Choroid plexus epithelial cell (primary cell): ENCODE results near the gene CCDC54.

Experiments used
- DNase-seq: peaks from one replicate; pipeline ENCODE4 v3.0.0-alpha.2; 2010; ENCODE audit warnings: low read depth
- H3K4me3 ChIP-seq: 2 replicates; pipeline ENCODE4 v1.5.1; 2011; ENCODE audit warnings: low read depth, mild to moderate bottlenecking, control low read depth, low read length, moderate library complexity
- TF ChIP-seq, protein P1 (sequence below): conservative IDR thresholded peaks from 2 replicates; pipeline ENCODE4 v1.5.1; 2011; ENCODE audit warnings: low read depth, mild to moderate bottlenecking, control low read depth, inconsistent platforms, low read length, moderate library complexity

CCDC54 gene

DNA sequence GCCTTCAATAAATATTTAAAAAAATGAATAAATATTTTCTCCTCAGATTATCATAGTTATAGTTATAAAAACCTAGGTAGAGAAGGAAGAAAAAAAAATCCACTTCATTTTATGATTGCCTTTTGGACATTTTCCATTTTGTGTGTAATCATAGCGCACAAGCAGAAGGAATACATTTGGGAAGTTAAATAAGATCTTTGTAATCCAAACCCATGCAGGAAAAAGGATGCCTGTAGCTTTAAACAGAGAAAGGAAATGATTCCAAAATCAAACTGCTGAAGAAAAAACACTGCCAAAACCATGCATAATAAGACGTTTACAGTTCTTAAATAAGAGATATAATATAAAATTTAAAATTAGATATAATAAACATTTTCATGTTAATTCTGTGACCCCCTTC is 7.4 kb upstream of the CCDC54 start:
- no peak overlapping the region for H3K4me3 ChIP-seq
- DNase-seq: no peak
- TF ChIP-seq, protein P1, sequence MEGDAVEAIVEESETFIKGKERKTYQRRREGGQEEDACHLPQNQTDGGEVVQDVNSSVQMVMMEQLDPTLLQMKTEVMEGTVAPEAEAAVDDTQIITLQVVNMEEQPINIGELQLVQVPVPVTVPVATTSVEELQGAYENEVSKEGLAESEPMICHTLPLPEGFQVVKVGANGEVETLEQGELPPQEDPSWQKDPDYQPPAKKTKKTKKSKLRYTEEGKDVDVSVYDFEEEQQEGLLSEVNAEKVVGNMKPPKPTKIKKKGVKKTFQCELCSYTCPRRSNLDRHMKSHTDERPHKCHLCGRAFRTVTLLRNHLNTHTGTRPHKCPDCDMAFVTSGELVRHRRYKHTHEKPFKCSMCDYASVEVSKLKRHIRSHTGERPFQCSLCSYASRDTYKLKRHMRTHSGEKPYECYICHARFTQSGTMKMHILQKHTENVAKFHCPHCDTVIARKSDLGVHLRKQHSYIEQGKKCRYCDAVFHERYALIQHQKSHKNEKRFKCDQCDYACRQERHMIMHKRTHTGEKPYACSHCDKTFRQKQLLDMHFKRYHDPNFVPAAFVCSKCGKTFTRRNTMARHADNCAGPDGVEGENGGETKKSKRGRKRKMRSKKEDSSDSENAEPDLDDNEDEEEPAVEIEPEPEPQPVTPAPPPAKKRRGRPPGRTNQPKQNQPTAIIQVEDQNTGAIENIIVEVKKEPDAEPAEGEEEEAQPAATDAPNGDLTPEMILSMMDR: no peak

DNA sequence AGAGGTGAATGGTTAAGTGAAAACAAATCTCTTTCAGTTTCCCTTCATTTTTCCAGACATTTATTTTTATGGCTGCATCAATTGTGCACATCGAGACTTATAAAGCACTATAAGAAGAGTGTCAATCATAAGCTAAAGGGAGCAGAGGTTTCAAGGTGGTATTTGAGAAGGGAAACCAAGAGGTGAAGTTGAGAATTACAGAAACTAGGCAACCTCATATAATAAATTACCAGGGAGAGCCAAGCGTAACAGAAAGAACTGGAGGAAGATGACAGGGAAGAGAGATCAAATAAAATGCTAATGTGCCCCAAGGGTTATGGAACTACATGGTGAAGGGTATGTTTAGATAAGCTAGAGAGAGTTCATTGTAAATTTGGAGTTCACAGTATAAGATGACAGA is 6.3 kb upstream of the CCDC54 start:
- DNase-seq: no peak
- no peak overlapping the region for H3K4me3 ChIP-seq
- TF ChIP-seq, protein P1: no peak

DNA sequence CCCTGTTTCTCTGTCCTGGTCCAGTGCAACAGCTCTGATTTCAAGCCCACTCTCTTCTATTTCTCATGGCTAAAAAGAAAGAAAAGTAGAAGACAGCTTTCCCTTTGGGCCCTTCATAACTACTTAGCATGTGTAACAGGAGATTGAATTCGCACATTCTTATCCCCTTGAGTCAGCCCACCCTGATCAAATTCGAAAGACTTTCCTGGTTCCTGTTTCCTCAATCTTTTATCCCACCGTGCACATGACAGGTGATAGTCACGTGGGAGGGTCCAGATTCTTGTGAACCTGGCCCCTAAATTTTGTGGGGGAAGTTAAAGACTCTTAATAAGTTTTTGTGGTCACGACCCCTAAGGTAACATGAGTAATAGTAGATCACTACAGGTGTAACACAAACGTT is 4.7 kb upstream of the CCDC54 start:
- TF ChIP-seq, protein P1: no peak
- no peak for DNase-seq
- H3K4me3 ChIP-seq: no peak overlapping the region

DNA sequence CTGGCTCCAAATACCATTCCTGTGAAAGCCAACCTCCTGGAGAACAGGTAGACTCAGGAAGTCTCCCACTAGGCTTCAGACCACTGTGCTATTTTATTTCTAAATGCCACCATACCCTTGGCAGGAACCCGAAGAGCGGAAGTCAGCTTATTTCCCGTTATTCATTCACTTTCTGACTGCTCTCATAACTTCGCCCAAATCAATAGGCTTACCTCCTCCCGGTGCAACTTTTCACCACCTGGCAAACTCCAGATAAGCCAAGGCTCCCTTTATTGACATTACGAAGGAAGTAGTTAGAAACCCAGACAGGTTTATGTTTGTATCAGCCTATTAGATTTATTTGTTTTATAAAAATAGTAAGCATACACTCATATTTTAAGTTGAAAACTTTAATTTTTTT is 3.3 kb upstream of the CCDC54 start:
- TF ChIP-seq, protein P1: no peak
- DNase-seq: no peak
- no peak overlapping the region for H3K4me3 ChIP-seq

DNA sequence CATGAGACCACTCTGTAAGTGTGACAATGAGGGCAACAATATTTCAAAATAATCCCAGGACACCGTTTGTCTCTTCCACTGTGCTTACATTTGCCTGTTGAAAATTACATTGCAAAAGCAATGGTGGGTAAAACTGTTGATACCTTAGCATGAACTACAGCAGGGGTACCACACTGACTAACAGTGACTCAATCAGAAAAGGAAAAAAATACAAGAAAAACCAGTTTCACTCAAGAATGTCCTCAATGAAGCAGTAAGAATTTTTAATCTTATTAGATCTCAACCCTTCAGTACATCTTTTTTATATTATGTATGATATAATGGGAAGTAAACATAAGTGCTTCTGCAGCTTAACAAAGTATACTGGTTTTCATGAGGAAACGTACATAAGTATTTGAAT is 1.6 kb upstream of the CCDC54 start:
- no peak for DNase-seq
- no peak overlapping the region for H3K4me3 ChIP-seq
- TF ChIP-seq, protein P1: no peak

DNA sequence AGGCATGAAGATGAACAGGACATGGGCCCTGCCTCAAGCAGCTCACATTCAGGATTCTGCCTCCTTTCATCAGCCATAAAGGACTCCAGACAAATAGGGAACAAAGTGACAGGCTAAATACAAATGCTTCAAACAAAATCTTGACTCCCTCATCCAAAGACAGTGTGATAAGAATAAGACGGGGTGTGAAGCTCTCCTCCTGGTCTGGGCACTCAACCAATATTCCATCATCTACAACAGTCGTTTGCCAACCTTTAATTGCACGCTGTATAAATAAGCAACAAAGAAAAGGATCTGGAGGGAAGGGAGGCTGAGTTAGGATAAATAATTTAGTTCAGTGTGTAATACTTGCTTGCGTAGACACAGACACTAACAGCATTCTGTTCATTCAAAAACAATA is 5.4 kb downstream of the CCDC54 start:
- TF ChIP-seq, protein P1: no peak
- no peak overlapping the region for H3K4me3 ChIP-seq
- no peak for DNase-seq

DNA sequence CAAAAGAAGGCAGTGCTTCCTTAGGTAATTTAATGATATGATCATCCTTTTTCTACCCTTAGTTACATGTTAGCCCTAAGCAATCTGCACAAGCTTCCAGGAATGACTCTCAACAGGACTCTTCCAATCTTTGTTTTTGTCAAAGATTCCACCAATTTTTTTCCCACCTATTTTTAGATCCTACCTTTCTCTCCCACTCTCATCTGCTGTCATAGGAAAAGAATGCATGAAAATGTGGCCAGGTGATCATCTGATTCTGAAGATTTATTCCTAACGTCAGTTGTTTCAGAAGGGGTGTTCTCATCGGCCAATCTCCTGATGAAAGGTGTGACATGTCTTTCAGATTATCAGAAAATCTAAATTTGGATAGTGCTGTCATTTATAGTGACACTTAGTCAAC is 7.2 kb downstream of the CCDC54 start:
- no peak for DNase-seq
- TF ChIP-seq, protein P1: no peak
- H3K4me3 ChIP-seq: no peak overlapping the region
